GM18909 (cell line): ENCODE results near the gene TAS1R2.

Experiments used
- ATAC-seq: cut with Tn5 transposase; IDR thresholded peaks from one replicate; pipeline ENCODE4 v1.9.1; 2021; ENCODE audit warnings: mild to moderate bottlenecking; ENCODE audit not compliant: unreplicated experiment, poor library complexity

The TAS1R2 gene

GRCh38 chr1:18805150-18805879 is 54.1 kb downstream of the TAS1R2 start:
- no peak for ATAC-seq

- ATAC-seq: no peak
Measured at GRCh38 chr1:18803851-18804250, 55.6 kb downstream of the TAS1R2 start.

GRCh38 chr1:18803151-18803791 is 56.2 kb downstream of the TAS1R2 start:
- no peak for ATAC-seq

- ATAC-seq: no peak
Measured at GRCh38 chr1:18802231-18802630, 57.2 kb downstream of the TAS1R2 start.

- ATAC-seq: no peak
Measured at GRCh38 chr1:18800258-18800657, 59.2 kb downstream of the TAS1R2 start.

GRCh38 chr1:18799454-18799853 is 60.0 kb downstream of the TAS1R2 start:
- no peak for ATAC-seq

- ATAC-seq: no peak
Measured at GRCh38 chr1:18798946-18799345, 60.5 kb downstream of the TAS1R2 start.

GRCh38 chr1:18798533-18798932 is 60.9 kb downstream of the TAS1R2 start:
- ATAC-seq: no peak

- ATAC-seq: no peak
Measured at GRCh38 chr1:18796950-18797349, 62.5 kb downstream of the TAS1R2 start.

GRCh38 chr1:18795002-18795689 is 64.3 kb downstream of the TAS1R2 start:
- ATAC-seq: no peak

- no peak for ATAC-seq
Measured at GRCh38 chr1:18794561-18794960, 64.9 kb downstream of the TAS1R2 start.

- no peak for ATAC-seq
Measured at GRCh38 chr1:18794051-18794450, 65.4 kb downstream of the TAS1R2 start.

GRCh38 chr1:18793164-18793563 is 66.3 kb downstream of the TAS1R2 start:
- ATAC-seq: no peak

GRCh38 chr1:18792747-18793146 is 66.7 kb downstream of the TAS1R2 start:
- no peak for ATAC-seq
